Panc1 (cell line): ENCODE data around the gene SYAP1.

ENCODE experiments used
- CTCF ChIP-seq: fragments of 450-650 bp; IDR thresholded peaks from 2 replicates; pipeline ENCODE4 v1.5.1; 2017; ENCODE audit warnings: mild to moderate bottlenecking
- POLR2AphosphoS5 ChIP-seq: IDR thresholded peaks from 2 replicates; pipeline ENCODE4 v1.6.1; 2012; ENCODE audit warnings: mild to moderate bottlenecking, low read depth, low read length, moderate library complexity
- REST ChIP-seq, 2 experiments: IDR thresholded peaks; 2 replicates each; pipeline ENCODE4 v1.6.1; 2011 to 2012; ENCODE audit warnings: low read depth in 2 of 2, control low read depth in 1 of 2, low read length in 1 of 2, mild to moderate bottlenecking in 1 of 2, moderate library complexity in 1 of 2; ENCODE audit not compliant: insufficient read depth in 1 of 2

- TF ChIP-seq CTCF, result no peak
- TF ChIP-seq REST (IDR thresholded peaks at IDR 0.05; ENCODE audit: insufficient read depth in 1 of 2, low read depth in 2 of 2, low read length in 1 of 2), result no peak
- no peak for TF ChIP-seq POLR2AphosphoS5
These were observed 14.0 kb upstream of the SYAP1 start for GRCh38 chrX:16705370-16705769.
